Thoracic aorta (tissue), 2 donors: ENCODE data around the gene CLDN10. TPM values are rescaled to one million over a fixed set of nuclear protein-coding genes. Genes with fewer than 3 reads are reported as not detected.

ENCODE experiments used
- ATAC-seq: fragments of 150-250 bp; one replicate; pipeline ENCODE4 v1.8.0; 2017; ENCODE audit warnings: low read depth; ENCODE audit not compliant: insufficient number of reproducible peaks, low FRiP score
- DNase-seq: peaks from one replicate; pipeline ENCODE4 v3.0.0-alpha.2; 2020; ENCODE audit warnings: low spot score
- H3K27ac ChIP-seq, 2 donors: fragments of 200-600 bp; sonication (generic); 1 replicate in 1 of 2; 2 replicates in 1 of 2; pipeline ENCODE4 v1.5.1; 2016; ENCODE audit warnings: mild to moderate bottlenecking in 2 of 2, moderate library complexity in 2 of 2
- H3K27me3 ChIP-seq: fragments of 200-600 bp; sonication (generic); replicated peaks from 2 replicates; pipeline ENCODE4 v1.6.0; 2016; ENCODE audit warnings: mild to moderate bottlenecking; ENCODE audit not compliant: insufficient read depth
- H3K36me3 ChIP-seq: fragments of 200-600 bp; sonication (generic); one replicate; pipeline ENCODE4 v1.5.1; 2016
- H3K4me1 ChIP-seq, 2 donors: fragments of 200-600 bp; sonication (generic); 1 replicate in 1 of 2; 2 replicates in 1 of 2; pipeline versions ENCODE4 v1.5.1 to v1.6.0; 2016; ENCODE audit warnings: low read depth in 2 of 2, mild to moderate bottlenecking in 1 of 2; ENCODE audit not compliant: control insufficient read depth in 1 of 2
- H3K4me3 ChIP-seq: fragments of 200-600 bp; sonication (generic); 2 replicates; pipeline ENCODE4 v1.5.1; 2016; ENCODE audit warnings: mild to moderate bottlenecking
- H3K9me3 ChIP-seq: fragments of 200-600 bp; sonication (generic); 2 replicates; pipeline ENCODE4 v1.5.1; 2016
- CTCF ChIP-seq: fragments of 200-600 bp; sonication (generic); IDR thresholded peaks from one replicate; pipeline ENCODE4 v1.5.1; 2019; ENCODE audit warnings: antibody characterized with exemption
- total RNA-seq, 2 donors: library from RNA; depleted of rRNA; stranded (reverse); fragments of >200 nt; gene quantifications; one replicate each; pipeline versions ENCODE4 v1.1.0 to v1.2.3, GENCODE V29; 2016

CLDN10 gene
- total RNA-seq, 2 donors from 2014 or later, result not detected

- TF ChIP-seq CTCF, result no peak
- H3K9me3 ChIP-seq, result no peaks in the 10 kb centered on the region
- no peaks in the 10 kb centered on the region for H3K27me3 ChIP-seq
- H3K27ac ChIP-seq, result no peak overlapping the region
- no peaks in the 10 kb centered on the region for H3K4me1 ChIP-seq
- no peaks in the 10 kb centered on the region for H3K36me3 ChIP-seq
- ATAC-seq (no peak), DNase-seq (no peak)
- H3K4me3 ChIP-seq, result no peak overlapping the region
These were observed 36.5 kb upstream of the CLDN10 start for GRCh38 chr13:95516021-95516420.

GRCh38 chr13:95516492-95516891 is 36.0 kb upstream of the CLDN10 start:
- Histone ChIP-seq H3K4me3 (no peak overlapping the region), H3K27me3 (no peaks in the 10 kb centered on the region), H3K4me1 (no peaks in the 10 kb centered on the region), H3K36me3 (no peaks in the 10 kb centered on the region), H3K27ac (no peak overlapping the region), H3K9me3 (no peaks in the 10 kb centered on the region)
- DNase-seq (no peak), ATAC-seq (no peak)
- no peak for TF ChIP-seq CTCF

- Histone ChIP-seq H3K4me3 (no peak overlapping the region), H3K36me3 (no peaks in the 10 kb centered on the region), H3K9me3 (no peaks in the 10 kb centered on the region), H3K4me1 (no peaks in the 10 kb centered on the region), H3K27me3 (no peaks in the 10 kb centered on the region), H3K27ac (no peak overlapping the region)
- DNase-seq (no peak), ATAC-seq (no peak)
- TF ChIP-seq CTCF, result no peak
These were observed 28.9 kb upstream of the CLDN10 start for GRCh38 chr13:95523598-95523997.

- Histone ChIP-seq H3K27ac (no peak overlapping the region), H3K36me3 (no peaks in the 10 kb centered on the region), H3K9me3 (no peaks in the 10 kb centered on the region), H3K4me1 (no peaks in the 10 kb centered on the region), H3K4me3 (no peak overlapping the region), H3K27me3 (no peaks in the 10 kb centered on the region)
- no peak for ATAC-seq
- TF ChIP-seq CTCF, result no peak
- no peak for DNase-seq
These were observed 28.1 kb upstream of the CLDN10 start for GRCh38 chr13:95524264-95524901.

DNA sequence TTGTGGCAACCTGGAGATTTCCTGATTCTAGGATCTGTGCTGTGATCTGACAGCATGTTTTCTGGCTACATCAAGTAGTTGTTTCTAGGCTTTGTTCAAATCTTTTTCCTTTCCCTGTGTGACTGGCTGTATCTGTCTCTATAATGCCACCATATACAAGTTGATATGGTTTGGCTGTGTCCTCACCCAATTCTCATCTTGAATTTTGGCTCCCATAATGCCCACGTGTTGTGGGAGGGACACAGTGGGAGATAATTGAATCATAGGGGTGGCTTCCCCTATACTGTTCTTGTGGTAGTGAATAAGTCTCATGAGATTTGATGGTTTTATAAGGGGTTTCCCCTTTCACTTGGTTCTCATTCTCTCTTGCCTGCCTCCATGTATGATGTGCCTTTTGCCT is 24.6 kb upstream of the CLDN10 start:
- peaks cover 0 to 10% of the 10 kb centered on the region in 2 donors for H3K4me1 ChIP-seq
- H3K27ac ChIP-seq, result no peak overlapping the region
- no peak overlapping the region for H3K4me3 ChIP-seq
- H3K9me3 ChIP-seq, result no peaks in the 10 kb centered on the region
- no peaks in the 10 kb centered on the region for H3K27me3 ChIP-seq
- no peaks in the 10 kb centered on the region for H3K36me3 ChIP-seq
- DNase-seq (no peak), ATAC-seq (no peak)
- no peak for TF ChIP-seq CTCF
